Measurements from ENCODE around the gene PTS. TPM values are rescaled to one million over a fixed set of nuclear protein-coding genes. Genes with fewer than 3 reads are reported as not detected.

The PTS gene
- total RNA-seq, 2 experiments from 2014 or later, result 31.2 to 32.9 TPM

DNA sequence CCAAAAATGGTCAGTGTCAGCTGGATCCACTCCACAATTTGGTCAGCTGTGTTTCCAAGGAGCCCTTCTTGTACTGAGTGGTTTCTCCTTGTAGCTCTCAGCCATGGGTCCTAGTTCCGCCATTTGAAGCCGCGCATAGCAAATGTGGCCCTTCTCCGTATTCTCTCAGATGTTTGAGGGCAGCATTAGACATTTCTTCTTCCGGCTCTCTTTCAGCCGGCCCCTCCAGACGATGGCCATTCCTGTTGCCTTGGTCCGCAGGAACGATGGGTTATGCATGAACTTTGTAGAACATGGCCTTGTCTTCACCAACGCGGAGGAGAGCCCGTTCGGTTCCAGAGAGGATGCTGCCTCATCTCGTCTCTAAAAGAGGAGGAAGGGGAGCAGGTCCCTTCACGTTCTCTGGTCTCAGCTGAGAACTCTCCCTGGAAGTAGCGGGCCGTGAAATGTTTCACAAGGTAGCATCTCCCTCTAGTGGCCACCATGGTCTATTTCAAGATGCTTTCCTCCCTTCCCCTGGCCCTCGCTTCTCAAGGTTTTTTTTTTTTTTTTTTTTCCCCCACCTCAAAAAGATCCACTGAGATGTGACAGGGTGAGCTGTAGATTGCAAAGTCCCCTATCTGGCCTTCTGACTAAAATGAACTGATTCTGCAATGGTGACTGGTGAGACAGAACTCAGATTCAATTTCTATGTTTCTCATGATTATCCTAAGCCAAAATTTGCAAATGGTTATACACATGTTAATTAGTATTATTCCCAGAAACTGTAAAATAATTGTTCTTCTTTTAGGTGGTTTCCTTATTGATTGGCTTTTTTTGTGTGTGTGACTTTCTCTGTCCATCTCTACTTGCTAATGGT, 54.3 kb downstream of the PTS start:
- CTCF ChIA-PET, result interaction anchor here (0.6 to 7.5 kb wide), 24 partner anchors 9 to 1822 kb away, joined by 3 to 96 read pairs (median 4); partner anchors contain the start of gene PTS
- POLR2A ChIA-PET, result interaction anchor here (0.7 kb wide), 1 partner anchor 160 kb away, joined by 5 read pairs; no protein-coding TSS in a partner anchor

DNA sequence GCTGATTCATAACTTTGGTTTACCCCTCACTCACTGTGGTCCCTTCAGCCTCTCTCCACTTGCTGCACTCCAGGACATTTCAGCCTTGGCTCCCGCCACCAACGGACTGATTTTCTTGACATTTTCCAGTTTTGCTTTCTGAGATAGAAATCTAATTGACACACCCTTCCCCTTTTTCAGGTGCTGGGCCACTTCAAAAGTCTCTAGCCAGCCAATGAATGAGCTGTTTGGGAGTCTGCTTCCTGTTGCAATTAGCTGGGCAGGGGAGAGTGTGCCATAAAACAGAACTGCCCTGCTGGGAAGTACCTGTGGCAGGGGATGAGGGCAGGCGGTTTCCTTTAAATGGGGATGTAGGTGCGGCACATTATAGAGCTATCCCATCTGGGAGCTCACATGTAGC, 55.5 kb downstream of the PTS start:
- POLR2A ChIA-PET, result interaction anchor here (0.5 kb wide), 1 partner anchor 170 kb away, joined by 3 read pairs; no protein-coding TSS in a partner anchor
- CTCF ChIA-PET, result interaction anchor here (1.0 to 7.5 kb wide), 4 partner anchors 55 to 1008 kb away, joined by 3 to 96 read pairs (median 10); partner anchors contain the start of gene PTS

Other genes starting within 250 kb of the PTS start
- 10 to 100 TPM; 69.0 to 72.0 TPM for gene DLAT, start 201.0 kb upstream of the PTS start, total RNA-seq
- gene PIH1D2, start 152.4 kb upstream of the PTS start, total RNA-seq, result under 1 TPM; 0.40 to 0.74 TPM
- 10 to 100 TPM; 21.3 to 23.8 TPM for gene NKAPD1, start 152.1 kb upstream of the PTS start, total RNA-seq
- 10 to 100 TPM; 66.6 to 69.4 TPM for gene TIMM8B, start 139.7 kb upstream of the PTS start, total RNA-seq
- 100 to 1,000 TPM; 109 to 123 TPM for gene SDHD, start 139.6 kb upstream of the PTS start, total RNA-seq
- not detected for gene IL18, start 62.3 kb upstream of the PTS start, total RNA-seq
- not detected for gene TEX12, start 59.1 kb upstream of the PTS start, total RNA-seq
- gene BCO2, start 50.9 kb upstream of the PTS start, total RNA-seq, result under 1 TPM; 0.32 to 0.82 TPM
- not detected for gene PLET1, start 34.4 kb downstream of the PTS start, total RNA-seq

All from activated CD8-positive, alpha-beta memory T cell treated with anti-CD3 and anti-CD28 coated beads for 36 hours (primary cell).